Inflammatory macrophage treated with lipopolysaccharide for 4 hours (primary cell): ENCODE measurements around the gene PDE2A.
A peak's percentile ranks its signal among the peaks of the same experiment; 100 is the strongest.

Experiments used
- DNase-seq: peaks from one replicate; pipeline ENCODE4 v3.0.0-alpha.2; 2020

Gene PDE2A

DNA sequence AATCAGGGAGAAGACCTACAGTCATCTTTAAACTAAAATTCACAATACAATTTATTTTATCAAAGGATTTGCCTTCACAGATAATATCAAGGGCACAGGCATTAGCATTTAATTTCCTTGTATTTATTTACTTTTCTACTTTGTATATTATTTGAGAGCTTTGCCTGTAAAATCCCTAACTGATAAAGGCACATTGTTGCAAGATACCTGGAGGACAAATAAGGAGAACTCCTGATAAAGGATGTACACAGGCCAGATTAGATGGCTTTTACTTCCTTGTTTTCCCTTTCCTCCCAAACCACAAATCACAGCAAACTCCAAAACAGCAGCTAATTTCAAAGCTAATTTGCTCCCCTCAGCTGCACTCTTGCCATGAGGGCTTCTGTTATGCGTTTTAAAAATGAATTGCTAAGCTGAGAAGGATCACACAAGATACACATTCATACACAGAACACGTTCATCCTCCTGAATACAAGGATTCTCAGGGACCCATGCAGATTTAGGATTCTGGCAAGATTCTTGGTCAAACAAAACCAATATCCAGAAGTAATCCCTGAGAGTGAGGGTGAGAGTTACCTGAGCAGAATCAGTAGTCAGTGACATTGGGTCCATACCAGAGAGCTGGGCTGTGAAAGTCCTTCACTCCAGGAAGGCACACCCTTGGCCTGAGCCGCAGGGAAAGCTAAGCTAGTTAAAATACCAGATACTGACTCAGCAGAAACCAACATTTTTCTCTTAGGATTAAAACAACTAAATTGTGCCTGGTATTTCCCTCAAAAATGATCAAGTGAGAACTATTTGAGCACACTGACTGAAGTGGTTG, 139.6 kb downstream of the PDE2A start:
- DNase-seq: no peak

- no peak for DNase-seq
These were observed 145.2 kb downstream of the PDE2A start for GRCh38 chr11:72529068-72529467.

GRCh38 chr11:72528121-72528520, 146.1 kb downstream of the PDE2A start:
- peak; percentile 39 for DNase-seq
